HCT116 (cell line): Measurements from ENCODE around the gene ABLIM1. TPM values are rescaled to one million over a fixed set of nuclear protein-coding genes. Genes with fewer than 3 reads are reported as not detected.

Source experiments
- ATAC-seq: fragments of 200-7000 bp; cut with Tn5 transposase; 2 replicates; pipeline ENCODE4 v1.9.1; 2020; ENCODE audit warnings: mild to moderate bottlenecking, moderate library complexity
- BruUV-seq: library from RNA; stranded (reverse); fragments of 400-500 nt; replicated peaks from 2 replicates; lab custom pipeline; 2021; lab: Mats Ljungman, UMichigan
- CTCF ChIA-PET: fragments of 300-600 bp; sonication (Branson Sonifier 250); formaldehyde crosslinking; loops from one replicate; lab custom pipeline; 2021; ENCODE audit warnings: antibody characterized with exemption; lab: Charles Lee
- POLR2A ChIA-PET: fragments of 300-600, 350-600 bp; sonication (Branson Sonifier 250); formaldehyde crosslinking; loops from one replicate; lab custom pipeline; 2021; ENCODE audit warnings: antibody characterized with exemption; lab: Charles Lee
- RAD21 ChIA-PET, 2 experiments: fragments of 300-600 bp; sonication (Branson Sonifier 250); formaldehyde crosslinking; loops; one replicate each; lab custom pipeline; 2023; ENCODE audit warnings: low total read pairs in 2 of 2; ENCODE audit not compliant: uncharacterized antibody in 2 of 2, unreplicated experiment in 2 of 2, low non-redundant PET in 1 of 2; lab: Charles Lee
- DNase-seq: peaks from one replicate; pipeline ENCODE4 v3.0.0-alpha.2; 2010; ENCODE audit warnings: low read depth, low spot score
- H2AFZ ChIP-seq: fragments of 200-600 bp; shearing (Covaris generic), sonication (generic); 2 replicates; pipeline ENCODE4 v1.6.1; 2017; ENCODE audit warnings: low read depth, mixed run types, mixed read lengths, antibody characterized with exemption, low read length; ENCODE audit not compliant: poor library complexity, severe bottlenecking
- H3K27ac ChIP-seq: 2 replicates; pipeline ENCODE4 v1.5.1; 2012; ENCODE audit warnings: low read depth, low read length
- H3K27me3 ChIP-seq: fragments of 200-600 bp; sonication (generic); 2 replicates; pipeline ENCODE4 v1.6.1; 2016; ENCODE audit warnings: mixed run types, low read length, mixed read lengths; ENCODE audit not compliant: insufficient read depth
- H3K36me3 ChIP-seq, 2 experiments: fragments of 200-500 bp in 1 of 2; fragments of 200-600 bp in 1 of 2; sonication (Bioruptor generic) in 1 of 2; sonication (generic) in 1 of 2; 2 replicates each; pipeline versions ENCODE4 v1.5.1 to v1.6.1; 2014 to 2016; ENCODE audit warnings: low read length in 2 of 2, inconsistent platforms in 1 of 2, mixed read lengths in 1 of 2, mixed run types in 1 of 2; ENCODE audit not compliant: insufficient read depth in 2 of 2, control insufficient read depth in 1 of 2
- H3K4me1 ChIP-seq, 2 experiments: fragments of 200-600 bp in 1 of 2; sonication (generic) in 1 of 2; 2 replicates each; pipeline versions ENCODE4 v1.5.1 to v1.6.1; 2012 to 2017; ENCODE audit warnings: low read length in 2 of 2, inconsistent platforms in 1 of 2, mild to moderate bottlenecking in 1 of 2, mixed read lengths in 1 of 2, mixed run types in 1 of 2, moderate library complexity in 1 of 2; ENCODE audit not compliant: insufficient read depth in 2 of 2, control insufficient read depth in 1 of 2
- H3K4me2 ChIP-seq: fragments of 200-600 bp; sonication (generic); 2 replicates; pipeline ENCODE4 v1.6.1; 2017; ENCODE audit warnings: mixed run types, low read length, mixed read lengths
- H3K4me3 ChIP-seq, 2 experiments: fragments of 200-600 bp in 1 of 2; sonication (generic) in 1 of 2; replicated peaks in 1 of 2; 2 replicates each; pipeline ENCODE4 v1.5.1; 2011 to 2016; ENCODE audit warnings: low read length in 2 of 2, control low read depth in 1 of 2, low read depth in 1 of 2, mild to moderate bottlenecking in 1 of 2, mixed read lengths in 1 of 2, mixed run types in 1 of 2
- H3K79me2 ChIP-seq: fragments of 200-600 bp; sonication (generic); 2 replicates; pipeline ENCODE4 v1.6.1; 2017; ENCODE audit warnings: mild to moderate bottlenecking, mixed run types, low read length, moderate library complexity, mixed read lengths; ENCODE audit not compliant: insufficient read depth
- H3K9ac ChIP-seq: fragments of 200-600 bp; sonication (generic); 2 replicates; pipeline ENCODE4 v1.6.1; 2016; ENCODE audit warnings: low read length, mixed read lengths
- H3K9me2 ChIP-seq: fragments of 200-600 bp; sonication (generic), shearing (Covaris generic); 2 replicates; pipeline ENCODE4 v1.6.1; 2017; ENCODE audit warnings: mixed run types, mild to moderate bottlenecking, moderate library complexity; ENCODE audit not compliant: insufficient read depth
- H3K9me3 ChIP-seq, 2 experiments: fragments of 200-500 bp in 1 of 2; fragments of 200-600 bp in 1 of 2; sonication (Bioruptor generic) in 1 of 2; sonication (generic) in 1 of 2; 2 replicates each; pipeline ENCODE4 v1.6.1; 2014 to 2017; ENCODE audit warnings: low read length in 2 of 2, mixed read lengths in 2 of 2, inconsistent platforms in 1 of 2, low read depth in 1 of 2, mild to moderate bottlenecking in 1 of 2, mixed run types in 1 of 2, moderate library complexity in 1 of 2; ENCODE audit not compliant: control insufficient read depth in 1 of 2, insufficient read depth in 1 of 2
- H4K20me1 ChIP-seq: fragments of 200-600 bp; sonication (generic), shearing (Covaris generic); 2 replicates; pipeline ENCODE4 v1.6.1; 2017; ENCODE audit warnings: mixed run types, mild to moderate bottlenecking, moderate library complexity; ENCODE audit not compliant: insufficient read depth
- CEBPB ChIP-seq: IDR thresholded peaks from 2 replicates; pipeline ENCODE4 v1.6.1; 2012; ENCODE audit warnings: low read depth
- EGR1 ChIP-seq: IDR thresholded peaks from 2 replicates; pipeline ENCODE4 v1.6.1; 2012; ENCODE audit warnings: low read depth
- ELF1 ChIP-seq: IDR thresholded peaks from 2 replicates; pipeline ENCODE4 v1.6.1; 2012; ENCODE audit warnings: low read depth, borderline replicate concordance
- EZH2 ChIP-seq: fragments of 200-600 bp; sonication (generic); IDR thresholded peaks from 2 replicates; pipeline ENCODE4 v1.6.1; 2017; ENCODE audit warnings: antibody characterized with exemption, mixed run types
- JUND ChIP-seq: IDR thresholded peaks from 2 replicates; pipeline ENCODE4 v1.6.1; 2012
- MAX ChIP-seq: IDR thresholded peaks from 2 replicates; pipeline ENCODE4 v1.6.1; 2012
- POLR2A ChIP-seq: IDR thresholded peaks from 2 replicates; pipeline ENCODE4 v1.7.0; 2011; ENCODE audit warnings: borderline replicate concordance; ENCODE audit not compliant: insufficient read depth, insufficient read length; ENCODE audit errors: extremely low read depth
- POLR2AphosphoS5 ChIP-seq: IDR thresholded peaks from 2 replicates; pipeline ENCODE4 v1.6.1; 2011; ENCODE audit warnings: mild to moderate bottlenecking, low read depth, low read length, moderate library complexity
- RAD21 ChIP-seq: IDR thresholded peaks from 2 replicates; pipeline ENCODE4 v1.6.1; 2012; ENCODE audit warnings: low read depth, mild to moderate bottlenecking
- SIN3A ChIP-seq: IDR thresholded peaks from 2 replicates; pipeline ENCODE4 v1.6.1; 2012; ENCODE audit warnings: low read depth
- SP1 ChIP-seq: IDR thresholded peaks from 2 replicates; pipeline ENCODE4 v1.6.1; 2012; ENCODE audit warnings: low read depth
- TCF7L2 ChIP-seq: IDR thresholded peaks from 2 replicates; pipeline ENCODE4 v1.7.0; 2011; ENCODE audit warnings: borderline replicate concordance, inconsistent platforms; ENCODE audit not compliant: insufficient read depth, insufficient read length; ENCODE audit errors: extremely low read depth
- ZBTB33 ChIP-seq: IDR thresholded peaks from 2 replicates; pipeline ENCODE4 v1.6.1; 2011; ENCODE audit warnings: mild to moderate bottlenecking, low read length, moderate library complexity; ENCODE audit not compliant: insufficient replicate concordance; ENCODE audit errors: extremely low read depth
- ZFX ChIP-seq: fragments of 450-650 bp; IDR thresholded peaks from 2 replicates; pipeline ENCODE4 v1.6.1; 2017
- intact Hi-C: fragments of 100-400 bp; cut with micrococcal nuclease; formaldehyde crosslinking; loops from 2 replicates; pipeline ENCODE4 v1.10.0; 2022
- total RNA-seq: library from RNA; stranded (reverse); gene quantifications from one replicate; pipeline ENCODE4 v1.2.1, GENCODE V29; 2021; ENCODE audit not compliant: unreplicated experiment
- TF ChIP-seq, protein P1 (sequence below), 3 experiments: fragments of 200-600 bp in 1 of 3; sonication (generic) in 1 of 3; IDR thresholded peaks in 2 of 3; conservative IDR thresholded peaks in 1 of 3; 2 replicates each; pipeline ENCODE4 v1.5.1; 2012 to 2017; ENCODE audit warnings: low read depth in 2 of 3, low read length in 2 of 3, antibody characterized with exemption in 1 of 3, borderline replicate concordance in 1 of 3, control low read depth in 1 of 3, mild to moderate bottlenecking in 1 of 3, mixed read lengths in 1 of 3, mixed run types in 1 of 3, moderate library complexity in 1 of 3; ENCODE audit not compliant: insufficient read depth in 1 of 3

Gene ABLIM1
- total RNA-seq, 1 experiment from 2014 or later: 96.2 TPM

- no peak for ATAC-seq
- Histone ChIP-seq H3K9me2 (no peaks in the 10 kb centered on the region), H3K9ac (no peak overlapping the region), H3K4me3 (no peak overlapping the region), H3K4me1 (no peaks in the 10 kb centered on the region), H3K27ac (no peak overlapping the region), H4K20me1 (no peaks in the 10 kb centered on the region), H3K4me2 (no peak overlapping the region), H3K27me3 (no peaks in the 10 kb centered on the region), H3K79me2 (no peaks in the 10 kb centered on the region), H2AFZ (no peak overlapping the region), H3K36me3 (no peaks in the 10 kb centered on the region), H3K9me3 (no peaks in the 10 kb centered on the region)
- TF ChIP-seq EGR1 (no peak), POLR2AphosphoS5 (no peak), CEBPB (no peak), EZH2 (no peak), ELF1 (no peak), RAD21 (no peak)
- no TSS peak for BruUV-seq
- RAD21 ChIA-PET: no interaction called here
- no peak for DNase-seq
- intact Hi-C loops: no loop called here
- CTCF ChIA-PET: interaction anchor here (1.2 kb wide), 1 partner anchor 10 kb away, joined by 3 read pairs; no protein-coding TSS in a partner anchor
- POLR2A ChIA-PET: no interaction called here
Observed at GRCh38 chr10:114478281-114478680, 179.8 kb downstream of the ABLIM1 start.

- Histone ChIP-seq H3K27me3 (no peaks in the 10 kb centered on the region), H3K4me2 (no peak overlapping the region), H4K20me1 (no peaks in the 10 kb centered on the region), H3K27ac (no peak overlapping the region), H3K4me3 (no peak overlapping the region), H3K4me1 (peaks cover 7 to 8% of the 10 kb centered on the region in 2 experiments; a peak in 2 of 4 replicates), H3K79me2 (no peaks in the 10 kb centered on the region), H3K36me3 (no peaks in the 10 kb centered on the region), H3K9me2 (no peaks in the 10 kb centered on the region), H2AFZ (no peak overlapping the region), H3K9ac (no peak overlapping the region), H3K9me3 (no peaks in the 10 kb centered on the region)
- no peak for ATAC-seq
- ChIA-PET CTCF (interaction anchor here (1.2 kb wide), 1 partner anchor 11 kb away, joined by 3 read pairs; no protein-coding TSS in a partner anchor), RAD21 (no interaction called here), POLR2A (no interaction called here)
- BruUV-seq: no TSS peak
- no peak for DNase-seq
- intact Hi-C loops: no loop called here
- TF ChIP-seq JUND (no peak), TCF7L2 (no peak), ELF1 (no peak), SIN3A (no peak), POLR2AphosphoS5 (no peak), ZFX (no peak), RAD21 (no peak), ZBTB33 (no peak), SP1 (no peak), MAX (no peak), POLR2A (no peak), EZH2 (no peak)
- TF ChIP-seq, protein P1, sequence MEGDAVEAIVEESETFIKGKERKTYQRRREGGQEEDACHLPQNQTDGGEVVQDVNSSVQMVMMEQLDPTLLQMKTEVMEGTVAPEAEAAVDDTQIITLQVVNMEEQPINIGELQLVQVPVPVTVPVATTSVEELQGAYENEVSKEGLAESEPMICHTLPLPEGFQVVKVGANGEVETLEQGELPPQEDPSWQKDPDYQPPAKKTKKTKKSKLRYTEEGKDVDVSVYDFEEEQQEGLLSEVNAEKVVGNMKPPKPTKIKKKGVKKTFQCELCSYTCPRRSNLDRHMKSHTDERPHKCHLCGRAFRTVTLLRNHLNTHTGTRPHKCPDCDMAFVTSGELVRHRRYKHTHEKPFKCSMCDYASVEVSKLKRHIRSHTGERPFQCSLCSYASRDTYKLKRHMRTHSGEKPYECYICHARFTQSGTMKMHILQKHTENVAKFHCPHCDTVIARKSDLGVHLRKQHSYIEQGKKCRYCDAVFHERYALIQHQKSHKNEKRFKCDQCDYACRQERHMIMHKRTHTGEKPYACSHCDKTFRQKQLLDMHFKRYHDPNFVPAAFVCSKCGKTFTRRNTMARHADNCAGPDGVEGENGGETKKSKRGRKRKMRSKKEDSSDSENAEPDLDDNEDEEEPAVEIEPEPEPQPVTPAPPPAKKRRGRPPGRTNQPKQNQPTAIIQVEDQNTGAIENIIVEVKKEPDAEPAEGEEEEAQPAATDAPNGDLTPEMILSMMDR (IDR thresholded peaks at IDR 0.05 in 2 of 3, conservative IDR thresholded peaks at IDR 0.05 in 1 of 3; ENCODE audit: borderline replicate concordance in 1 of 3, insufficient read depth in 1 of 3, low read depth in 2 of 3, low read length in 2 of 3): no peak
Observed at GRCh38 chr10:114477285-114477684, 180.8 kb downstream of the ABLIM1 start.
